HL-60/S4 (cell line): ENCODE results near the gene SCRT2.
"Not testable (repeated sequence)": the region's sequence is repeated elsewhere in the genome, so short reads cannot be mapped to it uniquely, and the experiment has no call there.

Experiments
- in situ Hi-C: fragments of 300-500 bp; cut with MboI; formaldehyde crosslinking; loops from 2 replicates; pipeline ENCODE4 v1.14.3; 2022; ENCODE audit warnings: low sequenced_read_pairs

The SCRT2 gene

GRCh38 chr20:653590-654416 is 21.8 kb downstream of the SCRT2 start:
- in situ Hi-C loops, result loop anchor here (5.0 kb wide), 2 partner anchors 92 to 297 kb away; no protein-coding TSS in a partner anchor

- in situ Hi-C loops, result loop anchor here (5.0 kb wide), 2 partner anchors 91 to 296 kb away; no protein-coding TSS in a partner anchor
Measured at GRCh38 chr20:653110-653589, 22.5 kb downstream of the SCRT2 start, which contains the start of gene SRXN1. Gene SRXN1, minus strand, starts transcription at chr20:653200. Its CDS starts 15 bp downstream, at chr20:653185.

- in situ Hi-C loops, result loop anchor here (5.0 kb wide), 2 partner anchors 90 to 295 kb away; no protein-coding TSS in a partner anchor
Measured at GRCh38 chr20:652615-653109, 22.9 kb downstream of the SCRT2 start.

GRCh38 chr20:651713-652614 is 23.6 kb downstream of the SCRT2 start:
- in situ Hi-C loops, result loop anchor here (5.0 kb wide), 2 partner anchors 90 to 295 kb away; no protein-coding TSS in a partner anchor

- in situ Hi-C loops, result loop anchor here (5.0 kb wide), 2 partner anchors 89 to 294 kb away; no protein-coding TSS in a partner anchor
Measured at GRCh38 chr20:650954-651353, 24.6 kb downstream of the SCRT2 start.

GRCh38 chr20:650281-650680 is 25.3 kb downstream of the SCRT2 start:
- in situ Hi-C loops, result loop anchor here (5.0 kb wide), 2 partner anchors 88 to 293 kb away; no protein-coding TSS in a partner anchor

GRCh38 chr20:647479-648019 is 28.1 kb downstream of the SCRT2 start:
- in situ Hi-C loops, result no loop called here

GRCh38 chr20:646868-647233 is 28.8 kb downstream of the SCRT2 start:
- in situ Hi-C loops, result no loop called here

- in situ Hi-C loops, result no loop called here
Measured at GRCh38 chr20:646107-646867, 29.3 kb downstream of the SCRT2 start.

GRCh38 chr20:645318-646106 is 30.1 kb downstream of the SCRT2 start:
- in situ Hi-C loops, result no loop called here

- in situ Hi-C loops, result no loop called here
Measured at GRCh38 chr20:644692-645317, 30.8 kb downstream of the SCRT2 start.

- in situ Hi-C loops, result no loop called here
Measured at GRCh38 chr20:642398-643174, 33.0 kb downstream of the SCRT2 start.

GRCh38 chr20:642013-642397 is 33.6 kb downstream of the SCRT2 start:
- in situ Hi-C loops, result not testable (repeated sequence)

GRCh38 chr20:641516-641875 is 34.1 kb downstream of the SCRT2 start:
- in situ Hi-C loops, result no loop called here

GRCh38 chr20:640674-641515 is 34.7 kb downstream of the SCRT2 start:
- in situ Hi-C loops, result no loop called here

- in situ Hi-C loops, result no loop called here
Measured at GRCh38 chr20:638579-638978, 37.0 kb downstream of the SCRT2 start.

- in situ Hi-C loops, result no loop called here
Measured at GRCh38 chr20:637559-637958, 38.0 kb downstream of the SCRT2 start.
